Lung microvascular endothelial cell (primary cell): ENCODE results near the gene METRNL. TPM values are rescaled to one million over a fixed set of nuclear protein-coding genes. Genes with fewer than 3 reads are reported as not detected.
A peak's percentile ranks its signal among the peaks of the same experiment; 100 is the strongest.

Source experiments
- DNase-seq, 2 donors: peaks; one replicate each; pipeline versions ENCODE4 v3.0.0 to v3.0.0-alpha.2; 2010; ENCODE audit warnings: low read depth in 2 of 2
- total RNA-seq: library from RNA; depleted of rRNA; stranded (reverse); fragments of >200 nt; gene quantifications from 2 replicates; pipeline ENCODE4 v1.2.1, GENCODE V29; 2014

METRNL gene
- total RNA-seq, 1 donor from 2014 or later = 153 TPM

DNA sequence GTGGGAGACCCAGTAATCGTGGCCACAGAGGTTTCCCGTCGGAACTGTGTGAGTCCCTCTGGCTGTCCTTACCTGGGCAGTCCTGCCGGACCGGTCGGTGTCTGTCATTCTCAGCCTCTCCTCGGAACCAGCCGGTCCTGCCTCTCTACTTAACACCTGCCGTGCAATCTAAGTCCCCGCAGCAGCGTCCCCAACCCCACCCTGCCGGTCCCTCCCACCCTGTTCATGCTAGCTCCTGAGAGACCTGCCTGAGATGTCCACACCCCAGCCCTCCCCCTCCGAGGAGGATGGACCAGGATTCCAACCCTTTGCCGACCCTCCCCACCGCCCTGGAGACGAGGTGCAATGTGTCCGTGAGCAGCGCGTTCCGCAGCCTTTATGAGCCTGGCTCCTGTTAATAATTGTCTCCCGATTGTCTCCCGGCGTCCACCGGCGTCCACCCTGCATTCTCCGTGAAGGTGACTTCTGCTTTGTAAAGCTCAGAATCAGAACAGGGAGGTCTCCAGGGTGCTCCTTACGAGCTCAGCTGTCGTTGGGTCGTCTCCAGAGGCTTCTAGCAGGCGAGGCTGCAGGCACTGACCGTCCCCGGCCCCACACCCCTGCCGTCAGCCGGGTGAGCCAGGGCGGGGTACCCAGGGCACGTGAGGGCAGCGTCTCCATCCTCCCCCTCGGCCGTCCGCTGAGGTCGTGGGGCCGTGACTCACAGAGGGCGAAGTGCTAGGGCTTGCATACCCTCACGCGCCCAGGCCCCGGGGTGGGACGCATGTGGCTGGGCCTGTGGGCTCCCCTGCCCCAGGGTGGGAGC lies 10.1 kb downstream of the METRNL start:
- no peak for DNase-seq

GRCh38 chr17:83090444-83091256 lies 11.2 kb downstream of the METRNL start:
- DNase-seq = no peak

GRCh38 chr17:83091257-83092141 lies 12.1 kb downstream of the METRNL start:
- peak in 1 of 2 donors; percentile 26 for DNase-seq

DNA sequence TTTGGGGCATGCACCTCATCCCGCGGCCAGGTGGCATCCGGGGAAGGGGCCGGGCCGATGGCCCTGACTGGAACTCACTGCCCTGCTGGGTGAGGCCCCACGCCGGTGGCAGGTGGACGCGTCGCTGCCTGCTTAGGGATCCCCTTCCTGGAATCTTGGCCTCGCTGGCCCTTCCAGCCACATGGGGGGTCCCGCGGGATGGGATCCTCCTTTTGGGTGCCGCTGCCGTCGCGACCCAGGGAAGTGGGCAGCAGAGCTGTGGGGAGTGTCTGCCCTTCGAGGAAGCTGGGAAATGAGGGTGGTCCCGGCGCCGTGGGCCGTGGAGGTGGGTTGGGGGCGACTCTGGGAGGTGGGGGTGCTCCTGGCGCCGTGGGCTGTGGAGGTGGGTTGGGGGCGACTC lies 12.8 kb downstream of the METRNL start:
- no peak for DNase-seq

- DNase-seq = no peak
Observed at GRCh38 chr17:83092931-83093330, 13.5 kb downstream of the METRNL start.

DNA sequence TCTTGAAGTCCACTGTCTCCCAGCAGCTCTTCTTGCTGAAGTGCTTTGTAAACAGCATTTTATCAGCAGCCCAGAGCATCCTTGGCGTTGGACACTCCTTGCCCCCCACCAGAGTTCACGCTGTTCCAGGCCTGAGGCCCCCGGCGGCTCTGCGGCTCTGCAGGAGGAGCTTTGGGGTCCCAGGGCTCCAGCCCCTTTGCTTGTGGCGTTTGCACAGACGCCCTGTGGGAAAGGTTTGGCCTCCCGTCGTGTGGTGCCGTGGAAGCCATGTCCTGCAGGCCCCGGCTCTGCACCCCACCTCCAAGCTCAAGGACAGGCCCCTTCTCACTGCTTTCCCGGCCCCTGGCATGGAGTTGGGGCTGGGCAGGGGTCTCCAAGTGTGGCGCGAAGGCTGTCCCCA lies 14.1 kb downstream of the METRNL start:
- DNase-seq = no peak

- no peak for DNase-seq
Observed at GRCh38 chr17:83094291-83094690, 14.9 kb downstream of the METRNL start.

DNA sequence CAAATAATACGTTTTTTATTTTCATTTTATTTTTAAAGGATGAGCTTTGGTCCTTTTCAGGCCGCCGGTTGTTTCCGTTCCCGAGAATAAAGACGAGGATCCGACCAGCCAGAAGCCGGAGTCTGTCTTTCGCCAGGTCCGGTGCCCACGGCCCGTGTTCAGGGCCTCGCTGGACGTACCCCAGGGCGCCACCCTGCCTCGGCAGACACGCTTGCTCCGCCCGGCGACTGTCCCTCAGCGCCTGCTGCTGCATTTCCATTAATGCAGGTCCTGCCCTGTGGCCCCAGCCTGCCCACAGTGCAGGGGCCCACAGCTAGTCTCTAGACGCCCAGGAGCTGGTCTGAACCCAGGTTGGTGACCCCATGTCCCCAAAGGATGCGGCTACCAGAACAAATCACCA lies 15.6 kb downstream of the METRNL start:
- DNase-seq = no peak

- DNase-seq = no peak
Observed at GRCh38 chr17:83096401-83097224, 17.2 kb downstream of the METRNL start.

GRCh38 chr17:83097831-83098230 lies 18.4 kb downstream of the METRNL start:
- DNase-seq = no peak

DNA sequence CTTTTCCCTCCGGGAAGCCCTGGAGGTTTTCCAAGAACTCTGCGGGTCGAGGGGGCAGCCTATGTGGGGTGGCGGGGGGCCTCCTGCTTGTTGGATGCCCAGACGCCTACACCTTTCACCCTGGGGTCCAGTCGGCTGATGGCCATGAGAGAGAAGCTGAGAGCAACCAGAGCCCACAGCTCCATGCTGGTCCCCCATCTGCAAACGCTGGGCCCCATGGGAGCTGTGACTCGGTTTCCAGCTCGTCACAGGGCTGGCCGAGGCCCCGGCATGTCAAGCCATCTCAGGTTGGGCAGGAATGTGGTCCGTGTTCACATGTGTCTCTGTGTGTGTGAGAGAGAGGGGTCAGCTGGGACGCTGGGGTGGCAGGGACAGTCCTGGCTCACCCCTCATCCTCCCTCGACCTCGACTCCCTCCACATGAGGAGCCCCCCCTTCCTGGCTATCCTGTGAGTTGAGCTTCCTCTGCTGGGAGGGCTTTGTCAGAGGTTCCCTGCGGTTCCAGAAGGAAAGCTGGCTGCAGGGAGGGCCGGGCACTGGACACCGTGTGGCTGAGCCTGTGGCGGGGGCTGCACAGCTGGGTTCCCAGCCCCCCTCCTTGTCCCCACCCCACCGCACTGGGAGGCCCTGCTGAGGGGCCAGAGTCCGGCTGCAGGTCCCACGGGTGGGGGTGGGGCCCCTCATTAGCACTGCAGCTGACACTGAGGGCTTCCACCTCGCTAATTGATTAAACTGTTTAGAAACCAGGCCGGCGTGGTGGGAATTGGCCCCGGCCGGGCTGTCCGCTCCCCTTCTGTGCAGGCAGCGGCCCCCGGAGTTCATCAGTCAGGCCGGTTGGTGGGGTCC lies 19.1 kb downstream of the METRNL start:
- no peak for DNase-seq

DNA sequence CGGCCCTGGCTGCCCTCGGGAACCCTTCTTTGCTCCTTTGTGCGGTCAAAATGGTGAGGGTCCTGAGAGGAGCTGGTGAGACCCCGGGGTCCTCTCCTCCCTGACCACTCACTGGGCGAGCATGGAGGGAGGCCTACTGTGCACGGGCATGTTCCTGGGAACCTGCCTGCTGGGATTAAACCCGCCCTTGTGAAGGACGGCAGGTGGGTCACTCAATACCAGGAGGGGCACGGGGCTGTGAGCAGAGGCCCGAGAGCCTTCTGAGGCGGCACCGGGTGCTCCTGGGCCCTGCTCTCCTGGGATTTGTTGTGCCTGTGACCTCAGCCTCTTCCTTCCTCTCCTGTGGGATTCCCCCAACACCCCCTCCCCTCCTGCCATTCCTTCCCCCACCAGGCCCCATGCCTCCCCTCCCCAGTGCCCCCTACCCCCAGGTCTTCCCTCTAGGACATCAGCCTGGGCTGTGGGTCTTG lies 19.7 kb downstream of the METRNL start:
- no peak for DNase-seq

GRCh38 chr17:83099570-83100181 lies 20.3 kb downstream of the METRNL start:
- DNase-seq = peak in 1 of 2 donors; percentile 50

DNA sequence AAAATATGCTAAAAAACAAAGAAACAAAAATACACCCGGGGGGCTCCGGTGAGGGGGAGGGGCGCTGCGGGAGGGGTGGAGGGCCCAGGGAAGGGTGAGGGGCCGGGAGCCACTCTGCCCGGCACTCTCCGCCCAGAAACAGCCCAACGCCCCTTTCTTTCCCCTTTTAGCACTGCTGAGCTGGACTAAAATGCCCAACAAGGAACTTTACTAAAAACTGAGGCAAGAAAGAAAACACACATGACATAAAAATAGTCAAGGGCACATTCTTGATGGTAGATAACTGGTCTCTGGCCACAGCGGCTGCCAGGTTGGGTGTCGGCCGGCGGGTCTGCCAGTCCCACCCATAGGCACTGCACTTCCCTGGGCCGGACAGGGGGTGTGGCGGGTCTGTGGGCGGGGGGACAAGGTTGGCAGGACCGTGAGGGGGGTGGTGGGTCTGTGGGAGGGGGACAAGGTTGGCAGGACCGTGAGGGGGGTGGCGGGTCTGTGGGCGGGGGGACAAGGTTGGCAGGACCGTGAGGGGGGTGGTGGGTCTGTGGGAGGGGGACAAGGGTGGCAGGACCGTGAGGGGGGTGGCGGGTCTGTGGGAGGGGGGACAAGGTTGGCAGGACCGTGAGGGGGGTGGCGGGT lies 20.9 kb downstream of the METRNL start:
- DNase-seq = no peak

GRCh38 chr17:83100853-83101391 lies 21.5 kb downstream of the METRNL start:
- no peak for DNase-seq

DNA sequence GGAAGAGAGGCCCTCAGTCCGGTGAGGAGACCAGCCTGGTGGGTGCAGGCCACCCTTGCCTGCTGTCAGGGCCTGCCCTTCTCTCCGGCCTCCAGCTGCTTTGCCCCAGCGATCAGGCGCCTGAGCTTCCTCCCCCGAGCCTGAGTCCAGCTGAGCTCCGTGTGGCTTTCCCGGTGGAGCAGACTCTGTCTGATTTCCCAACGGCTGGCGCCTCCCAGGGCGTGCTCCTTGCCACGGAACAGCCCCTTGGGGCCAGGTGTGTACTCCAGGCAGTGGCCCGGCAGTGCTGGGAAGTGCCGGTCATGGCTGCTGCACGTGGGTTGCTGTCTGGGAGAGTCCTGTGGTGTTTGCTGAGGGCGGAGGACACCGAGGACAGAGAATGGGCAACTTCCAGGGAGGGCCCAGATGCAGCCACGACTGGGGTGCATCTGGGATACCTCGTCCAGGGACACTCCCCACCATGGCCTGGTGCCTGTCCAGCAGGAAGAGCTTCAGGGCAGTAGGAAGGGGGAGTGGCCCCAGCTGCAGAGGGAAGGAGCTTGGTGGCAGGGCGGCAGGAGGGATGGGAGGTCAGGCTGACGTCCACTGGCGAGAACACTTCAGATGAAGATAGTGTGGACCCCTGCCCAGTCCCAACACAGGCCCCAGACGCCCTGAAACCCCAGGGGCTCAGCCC lies 22.5 kb downstream of the METRNL start:
- DNase-seq = no peak

DNA sequence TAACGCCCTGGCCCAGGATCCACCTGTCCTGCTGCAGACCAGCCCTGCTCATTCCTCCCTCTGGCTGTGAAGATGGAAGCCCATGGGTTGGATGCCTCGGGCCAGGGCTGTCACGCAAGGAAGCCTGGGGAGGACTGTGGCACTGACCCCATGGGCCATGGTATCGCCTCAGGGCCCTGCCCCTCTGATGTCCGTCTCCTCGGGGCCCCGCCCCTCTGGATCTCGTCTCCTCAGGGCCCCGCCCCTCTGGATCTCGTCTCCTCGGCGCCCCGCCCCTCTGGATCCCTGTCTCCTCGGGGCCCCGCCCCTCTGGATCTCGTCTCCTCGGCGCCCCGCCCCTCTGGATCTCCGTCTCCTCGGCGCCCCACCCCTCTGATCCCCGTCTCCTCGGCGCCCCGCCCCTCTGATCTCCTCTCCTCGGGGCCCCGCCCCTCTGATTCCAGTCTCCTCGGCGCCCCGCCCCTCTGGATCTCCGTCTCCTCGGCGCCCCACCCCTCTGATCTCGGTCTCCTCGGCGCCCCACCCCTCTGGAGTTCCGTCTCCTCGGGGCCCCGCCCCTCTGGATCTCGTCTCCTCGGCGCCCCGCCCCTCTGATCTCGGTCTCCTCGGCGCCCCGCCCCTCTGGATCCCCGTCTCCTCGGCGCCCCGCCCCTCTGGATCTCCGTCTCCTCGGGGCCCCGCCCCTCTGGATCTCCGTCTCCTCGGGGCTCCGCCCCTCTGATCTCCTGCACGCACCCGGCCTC lies 24.0 kb downstream of the METRNL start:
- peak in 1 of 2 donors; percentile 52 for DNase-seq
